Activated CD4-positive, alpha-beta T cell treated with anti-CD3 and anti-CD28 coated beads, Interleukin-2, Interleukin-4, amounts not matched to agents 100 ng/mL and 50 ng/mL, durations not matched to agents 16 hours and 8 hours (primary cell): Measurements from ENCODE around the gene LRMDA.

Experiments
- DNase-seq: peaks from one replicate; pipeline ENCODE4 v3.0.0-alpha.2; 2020; ENCODE audit warnings: low spot score

LRMDA gene

GRCh38 chr10:76305930-76306615, 874.6 kb downstream of the LRMDA start:
- no peak for DNase-seq

GRCh38 chr10:76306856-76307255, 875.4 kb downstream of the LRMDA start:
- DNase-seq: no peak

GRCh38 chr10:76309070-76309469, 877.6 kb downstream of the LRMDA start:
- DNase-seq: no peak

- DNase-seq: no peak
Measured at GRCh38 chr10:76309741-76310587, 878.5 kb downstream of the LRMDA start.

- no peak for DNase-seq
Measured at GRCh38 chr10:76310588-76311080, 879.2 kb downstream of the LRMDA start.

GRCh38 chr10:76311752-76312636, 880.6 kb downstream of the LRMDA start:
- DNase-seq: no peak

- DNase-seq: no peak
Measured at GRCh38 chr10:76315240-76315639, 883.8 kb downstream of the LRMDA start.

- no peak for DNase-seq
Measured at GRCh38 chr10:76316234-76316633, 884.8 kb downstream of the LRMDA start.

- DNase-seq: no peak
Measured at GRCh38 chr10:76317078-76317477, 885.7 kb downstream of the LRMDA start.

- no peak for DNase-seq
Measured at GRCh38 chr10:76318211-76318610, 886.8 kb downstream of the LRMDA start.

- no peak for DNase-seq
Measured at GRCh38 chr10:76319661-76320060, 888.2 kb downstream of the LRMDA start.

- DNase-seq: no peak
Measured at GRCh38 chr10:76324283-76324682, 892.9 kb downstream of the LRMDA start.

GRCh38 chr10:76327441-76327840, 896.0 kb downstream of the LRMDA start:
- no peak for DNase-seq

- DNase-seq: no peak
Measured at GRCh38 chr10:76328348-76328747, 896.9 kb downstream of the LRMDA start.

- no peak for DNase-seq
Measured at GRCh38 chr10:76329891-76330575, 898.6 kb downstream of the LRMDA start.

GRCh38 chr10:76331742-76332141, 900.3 kb downstream of the LRMDA start:
- no peak for DNase-seq

GRCh38 chr10:76333326-76333725, 901.9 kb downstream of the LRMDA start:
- no peak for DNase-seq

- DNase-seq: no peak
Measured at GRCh38 chr10:76333796-76334195, 902.4 kb downstream of the LRMDA start.

- no peak for DNase-seq
Measured at GRCh38 chr10:76334255-76334654, 902.8 kb downstream of the LRMDA start.

GRCh38 chr10:76336213-76336963, 905.0 kb downstream of the LRMDA start:
- no peak for DNase-seq

GRCh38 chr10:76337641-76338040, 906.2 kb downstream of the LRMDA start:
- no peak for DNase-seq
